Uterus (tissue), 2 donors: Measurements from ENCODE around the gene LHX2.

Source experiments
- CTCF ChIP-seq, 4 experiments: fragments of 200-600 bp in 2 of 4; fragments of 450-650 bp in 2 of 4; sonication (generic) in 2 of 4; IDR thresholded peaks; one replicate each; pipeline ENCODE4 v1.5.1; 2016 to 2019; ENCODE audit warnings: antibody characterized with exemption in 4 of 4, mild to moderate bottlenecking in 2 of 4, moderate library complexity in 1 of 4
- POLR2A ChIP-seq, 2 donors: fragments of 450-650 bp; IDR thresholded peaks; one replicate each; pipeline ENCODE4 v1.6.1; 2016; ENCODE audit warnings: antibody characterized with exemption in 2 of 2, mild to moderate bottlenecking in 1 of 2, moderate library complexity in 1 of 2

- TF ChIP-seq CTCF (IDR thresholded peaks at IDR 0.05) (no peak), POLR2A (IDR thresholded peaks at IDR 0.05) (no peak)
Observed at GRCh38 chr9:124045830-124046177, 34.2 kb downstream of the LHX2 start.
